Activated naive CD4-positive, alpha-beta T cell treated with anti-CD3 and anti-CD28 coated beads, Interleukin-2, amount 50 U/mL, for 72 hours (primary cell): ENCODE data around the gene CLSTN2. TPM values are rescaled to one million over a fixed set of nuclear protein-coding genes. Genes with fewer than 3 reads are reported as not detected.

ENCODE experiments used
- ATAC-seq, 2 donors: fragments of 150-1000 bp; cut with Tn5 transposase; 2 replicates each; pipeline ENCODE4 v1.10.0; 2021; ENCODE audit warnings: mild to moderate bottlenecking in 2 of 2, moderate library complexity in 2 of 2
- DNase-seq, 2 donors: peaks; one replicate each; pipeline ENCODE4 v3.0.0; 2021 to 2022; ENCODE audit warnings: low spot score in 2 of 2
- H3K27ac Mint-ChIP-seq, 2 donors: one replicate each; pipeline ENCODE4 v1.8.0; 2022; ENCODE audit warnings: mild to moderate bottlenecking in 2 of 2, mixed read lengths in 2 of 2
- H3K36me3 Mint-ChIP-seq, 2 donors: one replicate each; pipeline ENCODE4 v1.8.0; 2022; ENCODE audit warnings: mixed read lengths in 2 of 2
- H3K9me3 Mint-ChIP-seq, 2 donors: one replicate each; pipeline ENCODE4 v1.8.0; 2022; ENCODE audit warnings: mixed read lengths in 2 of 2
- total RNA-seq, 2 donors: library from RNA; stranded (reverse); gene quantifications; one replicate each; pipeline ENCODE4 v1.2.3, GENCODE V29; 2022

Gene CLSTN2
- total RNA-seq, 2 donors from 2014 or later: not detected

- Mint-ChIP-seq H3K27ac (no peak overlapping the region), H3K36me3 (no peaks in the 10 kb centered on the region), H3K9me3 (no peaks in the 10 kb centered on the region)
- no peak for ATAC-seq
- peak in 1 of 2 donors; percentile 5 for DNase-seq
These were observed 1.2 kb downstream of the CLSTN2 start for GRCh38 chr3:139935866-139936817.

- no peaks in the 10 kb centered on the region for H3K9me3 Mint-ChIP-seq
- H3K36me3 Mint-ChIP-seq: no peaks in the 10 kb centered on the region
- no peak overlapping the region for H3K27ac Mint-ChIP-seq
- no peak for ATAC-seq
- peak in 1 of 2 donors; percentile 21 for DNase-seq
These were observed 2.8 kb downstream of the CLSTN2 start for GRCh38 chr3:139937674-139938279.

- Mint-ChIP-seq H3K27ac (no peak overlapping the region), H3K36me3 (no peaks in the 10 kb centered on the region)
These were observed 4.8 kb downstream of the CLSTN2 start for GRCh38 chr3:139939681-139940190.

GRCh38 chr3:139940622-139941021 is 5.6 kb downstream of the CLSTN2 start:
- H3K36me3 Mint-ChIP-seq: no peaks in the 10 kb centered on the region
- no peaks in the 10 kb centered on the region for H3K9me3 Mint-ChIP-seq
- ATAC-seq: no peak
- DNase-seq: no peak
- no peak overlapping the region for H3K27ac Mint-ChIP-seq

More at GRCh38 chr3:139939681-139940190, 4.8 kb downstream of the CLSTN2 start:
- DNase-seq (no peak), ATAC-seq (no peak)
- no peaks in the 10 kb centered on the region for H3K9me3 Mint-ChIP-seq

GRCh38 chr3:139941580-139941979 is 6.6 kb downstream of the CLSTN2 start:
- ATAC-seq (no peak), DNase-seq (no peak)
- no peaks in the 10 kb centered on the region for H3K36me3 Mint-ChIP-seq
- H3K9me3 Mint-ChIP-seq: no peaks in the 10 kb centered on the region
- no peak overlapping the region for H3K27ac Mint-ChIP-seq

- Mint-ChIP-seq H3K9me3 (peaks cover 0 to 9% of the 10 kb centered on the region in 2 donors), H3K36me3 (no peaks in the 10 kb centered on the region), H3K27ac (no peak overlapping the region)
- DNase-seq (no peak), ATAC-seq (no peak)
These were observed 9.4 kb downstream of the CLSTN2 start for GRCh38 chr3:139944256-139944910.

- no peak for ATAC-seq
- peaks cover 0 to 13% of the 10 kb centered on the region in 2 donors for H3K9me3 Mint-ChIP-seq
- H3K36me3 Mint-ChIP-seq: no peaks in the 10 kb centered on the region
- DNase-seq: no peak
- H3K27ac Mint-ChIP-seq: no peak overlapping the region
These were observed 10.4 kb downstream of the CLSTN2 start for GRCh38 chr3:139945386-139945785.

GRCh38 chr3:139945942-139946341 is 11.0 kb downstream of the CLSTN2 start:
- H3K27ac Mint-ChIP-seq: no peak overlapping the region
- H3K36me3 Mint-ChIP-seq: no peaks in the 10 kb centered on the region
- DNase-seq (no peak), ATAC-seq (no peak)
- peaks cover 0 to 13% of the 10 kb centered on the region in 2 donors for H3K9me3 Mint-ChIP-seq

- DNase-seq (no peak), ATAC-seq (peak; percentile 36 to 65)
- H3K9me3 Mint-ChIP-seq: peaks cover 0 to 13% of the 10 kb centered on the region in 2 donors
- H3K36me3 Mint-ChIP-seq: no peaks in the 10 kb centered on the region
- H3K27ac Mint-ChIP-seq: no peak overlapping the region
These were observed 13.5 kb downstream of the CLSTN2 start for GRCh38 chr3:139948467-139948866.

GRCh38 chr3:139948898-139949297 is 13.9 kb downstream of the CLSTN2 start:
- Mint-ChIP-seq H3K9me3 (peaks cover 0 to 13% of the 10 kb centered on the region in 2 donors), H3K27ac (no peak overlapping the region), H3K36me3 (no peaks in the 10 kb centered on the region)
- ATAC-seq: peak in 1 of 2 donors; percentile 38
- no peak for DNase-seq

- Mint-ChIP-seq H3K36me3 (no peaks in the 10 kb centered on the region), H3K9me3 (peaks cover 0 to 7% of the 10 kb centered on the region in 2 donors), H3K27ac (no peak overlapping the region)
- ATAC-seq: no peak
- DNase-seq: no peak
These were observed 18.3 kb downstream of the CLSTN2 start for GRCh38 chr3:139953131-139953910.

- DNase-seq (no peak), ATAC-seq (no peak)
- H3K9me3 Mint-ChIP-seq: peaks cover 0 to 3% of the 10 kb centered on the region in 2 donors
- H3K27ac Mint-ChIP-seq: no peak overlapping the region
- H3K36me3 Mint-ChIP-seq: no peaks in the 10 kb centered on the region
These were observed 19.3 kb downstream of the CLSTN2 start for GRCh38 chr3:139954146-139954860.

GRCh38 chr3:139957844-139958243 is 22.9 kb downstream of the CLSTN2 start:
- DNase-seq (no peak), ATAC-seq (no peak)
- peaks cover 0 to 3% of the 10 kb centered on the region in 2 donors for H3K9me3 Mint-ChIP-seq
- H3K27ac Mint-ChIP-seq: no peak overlapping the region
- no peaks in the 10 kb centered on the region for H3K36me3 Mint-ChIP-seq

GRCh38 chr3:139969386-139969785 is 34.4 kb downstream of the CLSTN2 start:
- ATAC-seq: no peak
- no peaks in the 10 kb centered on the region for H3K9me3 Mint-ChIP-seq
- no peaks in the 10 kb centered on the region for H3K36me3 Mint-ChIP-seq
- DNase-seq: no peak
- H3K27ac Mint-ChIP-seq: no peak overlapping the region

- DNase-seq (no peak), ATAC-seq (no peak)
- Mint-ChIP-seq H3K36me3 (no peaks in the 10 kb centered on the region), H3K9me3 (no peaks in the 10 kb centered on the region), H3K27ac (no peak overlapping the region)
These were observed 35.5 kb downstream of the CLSTN2 start for GRCh38 chr3:139970526-139970925.
